ENCODE data around the gene JMJD6. TPM values are rescaled to one million over a fixed set of nuclear protein-coding genes. Genes with fewer than 3 reads are reported as not detected.

The JMJD6 gene
- total RNA-seq, 1 experiment from 2014 or later = 47.6 TPM

DNA sequence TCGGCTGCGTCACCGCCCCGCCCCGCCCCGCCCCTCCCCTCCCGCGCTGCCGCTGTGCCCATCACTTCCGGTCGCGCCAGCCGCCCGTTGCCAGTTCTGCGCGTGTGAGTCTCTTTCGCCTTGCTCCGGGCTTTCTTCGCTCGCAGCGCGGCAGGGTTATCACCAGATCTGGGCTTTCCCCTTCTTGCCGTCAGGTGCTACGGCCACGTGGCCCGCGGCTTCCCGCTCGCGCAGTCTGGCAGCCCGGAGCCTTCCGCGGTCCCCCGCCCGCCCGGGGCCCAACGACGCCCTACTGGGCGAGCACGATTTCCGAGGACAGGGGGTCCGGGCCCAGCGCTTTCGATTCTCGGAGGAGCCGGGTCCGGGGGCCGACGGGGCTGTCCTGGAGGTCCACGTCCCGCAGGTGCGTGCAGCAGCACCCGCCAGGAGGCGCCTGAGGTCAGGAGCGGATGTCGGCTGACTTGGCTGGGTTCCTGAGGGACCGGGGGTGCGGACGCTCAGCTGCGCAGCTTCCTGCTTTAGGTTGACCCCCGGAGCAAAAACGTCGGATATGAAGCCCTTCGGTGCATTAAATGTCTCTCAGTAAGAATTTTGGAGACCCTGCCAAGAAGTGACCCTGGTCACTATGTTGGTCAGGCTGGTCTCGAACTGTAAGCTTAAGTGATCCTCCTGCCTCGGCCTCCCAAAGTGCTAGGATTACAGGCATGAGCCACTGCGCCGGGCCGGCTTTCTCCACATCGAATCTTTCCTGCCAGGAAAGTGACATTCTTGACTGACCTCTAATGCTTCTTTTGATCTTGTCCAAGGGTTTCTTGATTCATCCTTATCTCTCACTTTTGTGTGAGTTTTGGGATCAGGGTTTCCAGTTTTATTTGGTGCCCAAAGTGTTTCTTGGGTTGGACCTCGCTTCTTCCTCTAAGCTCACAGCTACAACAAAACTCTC is 641 bp upstream of the JMJD6 start, which contains the start of gene METTL23:
Gene METTL23 (plus strand): TSS at position 64 of the 943 bp plus-strand sequence. CDS start 2,872 bp downstream, outside the sequence.
- Histone ChIP-seq H3K4me3 (replicated peaks in 1 of 2; ENCODE audit: low read depth in 1 of 2, low read length in 2 of 2) (peak within 1 kb of the TSS; percentile 97), H3K9ac (ENCODE audit: low read length) (peak within 1 kb of the TSS; percentile 99), H3K9me2 (ENCODE audit: insufficient read depth) (no peaks in the 10 kb centered on the region), H3K9me3 (ENCODE audit: control insufficient read depth in 1 of 2, insufficient read depth in 1 of 2, low read depth in 1 of 2, low read length in 2 of 2) (no peaks in the 10 kb centered on the region), H3K4me1 (ENCODE audit: control insufficient read depth in 1 of 2, insufficient read depth in 2 of 2, low read length in 2 of 2) (peaks cover 13 to 21% of the 10 kb centered on the region in 2 experiments), H3K79me2 (ENCODE audit: insufficient read depth, low read length) (peaks cover 92% of the 10 kb centered on the region), H3K36me3 (ENCODE audit: control insufficient read depth in 1 of 2, insufficient read depth in 2 of 2, low read length in 2 of 2) (peaks cover 26 to 42% of the 10 kb centered on the region in 2 experiments), H4K20me1 (ENCODE audit: insufficient read depth) (peaks cover 7% of the 10 kb centered on the region; the same call in 1 of the 2 replicates), H3K27me3 (ENCODE audit: insufficient read depth, low read length) (no peaks in the 10 kb centered on the region), H2AFZ (ENCODE audit: low read depth, low read length, poor library complexity, severe bottlenecking) (no peak within 1 kb of the TSS), H3K27ac (ENCODE audit: low read depth, low read length) (peak within 1 kb of the TSS; percentile 99), H3K4me2 (ENCODE audit: low read length) (peak within 1 kb of the TSS; percentile 93)
- RAD21 ChIA-PET (ENCODE audit: low non-redundant PET in 1 of 2, low total read pairs in 2 of 2, uncharacterized antibody in 2 of 2, unreplicated experiment in 2 of 2) = no interaction called here
- CTCF ChIA-PET = interaction anchor here (0.7 to 1.2 kb wide), 11 partner anchors 9 to 359 kb away, joined by 3 to 9 read pairs (median 3); partner anchors contain the start of genes MFSD11, MGAT5B and SRSF2
- intact Hi-C loops (cut with micrococcal nuclease) = loop anchor here (1.0 to 2.0 kb wide), 3 partner anchors 8 to 340 kb away; no protein-coding TSS in a partner anchor
- POLR2A ChIA-PET = interaction anchor here (0.6 to 2.9 kb wide), 3 partner anchors 10 to 102 kb away, joined by 4 to 27 read pairs (median 8); partner anchors contain the start of genes MFSD11 and SRSF2
- ATAC-seq = peak; percentile 64
- no peak for DNase-seq (ENCODE audit: low read depth, low spot score)
- TF ChIP-seq EGR1 (IDR thresholded peaks at IDR 0.05; ENCODE audit: low read depth) (no peak), SIN3A (IDR thresholded peaks at IDR 0.05; ENCODE audit: low read depth) (peak; percentile 16; the same call in 1 of the 2 replicates), RAD21 (IDR thresholded peaks at IDR 0.05; ENCODE audit: low read depth) (peak; percentile 80), POLR2A (IDR thresholded peaks at IDR 0.05; ENCODE audit: borderline replicate concordance, extremely low read depth, insufficient read depth, insufficient read length) (peak; percentile 86), POLR2AphosphoS5 (IDR thresholded peaks at IDR 0.05; ENCODE audit: low read depth, low read length) (peak; percentile 77), EZH2phosphoT487 (IDR thresholded peaks at IDR 0.05; ENCODE audit: borderline replicate concordance) (no peak)
- TF ChIP-seq, protein P1, sequence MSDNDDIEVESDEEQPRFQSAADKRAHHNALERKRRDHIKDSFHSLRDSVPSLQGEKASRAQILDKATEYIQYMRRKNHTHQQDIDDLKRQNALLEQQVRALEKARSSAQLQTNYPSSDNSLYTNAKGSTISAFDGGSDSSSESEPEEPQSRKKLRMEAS (IDR thresholded peaks at IDR 0.05) = peak; percentile 83
- TF ChIP-seq, protein P2, sequence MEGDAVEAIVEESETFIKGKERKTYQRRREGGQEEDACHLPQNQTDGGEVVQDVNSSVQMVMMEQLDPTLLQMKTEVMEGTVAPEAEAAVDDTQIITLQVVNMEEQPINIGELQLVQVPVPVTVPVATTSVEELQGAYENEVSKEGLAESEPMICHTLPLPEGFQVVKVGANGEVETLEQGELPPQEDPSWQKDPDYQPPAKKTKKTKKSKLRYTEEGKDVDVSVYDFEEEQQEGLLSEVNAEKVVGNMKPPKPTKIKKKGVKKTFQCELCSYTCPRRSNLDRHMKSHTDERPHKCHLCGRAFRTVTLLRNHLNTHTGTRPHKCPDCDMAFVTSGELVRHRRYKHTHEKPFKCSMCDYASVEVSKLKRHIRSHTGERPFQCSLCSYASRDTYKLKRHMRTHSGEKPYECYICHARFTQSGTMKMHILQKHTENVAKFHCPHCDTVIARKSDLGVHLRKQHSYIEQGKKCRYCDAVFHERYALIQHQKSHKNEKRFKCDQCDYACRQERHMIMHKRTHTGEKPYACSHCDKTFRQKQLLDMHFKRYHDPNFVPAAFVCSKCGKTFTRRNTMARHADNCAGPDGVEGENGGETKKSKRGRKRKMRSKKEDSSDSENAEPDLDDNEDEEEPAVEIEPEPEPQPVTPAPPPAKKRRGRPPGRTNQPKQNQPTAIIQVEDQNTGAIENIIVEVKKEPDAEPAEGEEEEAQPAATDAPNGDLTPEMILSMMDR (IDR thresholded peaks at IDR 0.05 in 2 of 3, conservative IDR thresholded peaks at IDR 0.05 in 1 of 3; ENCODE audit: borderline replicate concordance in 1 of 3, insufficient read depth in 1 of 3, low read depth in 2 of 3, low read length in 2 of 3) = peak; percentile 77 to 88 (median 87)
- BruUV-seq (replicated peaks) = TSS peak; percentile 75
